Measurements from ENCODE around the gene ZNF12. TPM values are rescaled to one million over a fixed set of nuclear protein-coding genes. Genes with fewer than 3 reads are reported as not detected.

The ZNF12 gene
- total and polyA plus RNA-seq, 10 donors = 9.7 to 43.2 (median 29.8) TPM

DNA sequence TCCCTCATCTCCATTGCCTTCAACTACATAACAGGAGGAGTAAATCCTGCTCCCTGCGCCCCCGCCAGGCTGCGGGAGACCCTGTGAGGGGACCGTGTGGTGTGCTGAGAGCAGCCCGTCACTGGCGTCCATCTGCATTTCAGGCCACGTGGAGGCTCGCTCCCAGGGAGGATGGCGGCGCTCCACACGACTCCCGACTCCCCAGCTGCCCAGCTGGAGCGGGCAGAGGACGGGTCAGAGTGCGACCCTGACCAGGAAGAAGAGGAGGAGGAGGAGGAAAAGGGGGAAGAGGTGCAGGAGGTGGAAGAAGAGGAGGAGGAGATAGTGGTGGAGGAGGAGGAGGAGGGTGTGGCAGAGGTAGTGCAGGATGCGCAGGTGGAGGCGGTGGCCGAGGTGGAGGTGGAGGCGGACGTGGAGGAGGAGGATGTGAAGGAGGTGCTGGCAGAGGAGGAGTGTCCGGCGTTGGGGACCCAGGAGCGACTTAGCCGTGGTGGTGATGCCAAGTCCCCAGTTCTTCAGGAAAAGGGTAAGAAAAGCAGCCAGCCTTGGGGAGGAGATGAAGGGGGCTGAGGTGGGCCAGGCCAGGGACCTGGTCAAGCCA, 64.4 kb downstream of the ZNF12 start:
- intact Hi-C loops (cut with DNase I; ENCODE audit: low total_unique reads) = no loop called here
- H3K36me3 ChIP-seq = peaks cover 2 to 86% (median 65%) of the 10 kb centered on the region in 6 donors
- no peaks in the 10 kb centered on the region for H3K9me3 ChIP-seq
- H3K4me1 ChIP-seq = peaks cover 9 to 42% (median 21%) of the 10 kb centered on the region in 6 donors
- TF ChIP-seq POLR2AphosphoS5 (IDR thresholded peaks at IDR 0.05) (no peak), POLR2A (IDR thresholded peaks at IDR 0.05) (no peak)
- TF ChIP-seq, protein P1, sequence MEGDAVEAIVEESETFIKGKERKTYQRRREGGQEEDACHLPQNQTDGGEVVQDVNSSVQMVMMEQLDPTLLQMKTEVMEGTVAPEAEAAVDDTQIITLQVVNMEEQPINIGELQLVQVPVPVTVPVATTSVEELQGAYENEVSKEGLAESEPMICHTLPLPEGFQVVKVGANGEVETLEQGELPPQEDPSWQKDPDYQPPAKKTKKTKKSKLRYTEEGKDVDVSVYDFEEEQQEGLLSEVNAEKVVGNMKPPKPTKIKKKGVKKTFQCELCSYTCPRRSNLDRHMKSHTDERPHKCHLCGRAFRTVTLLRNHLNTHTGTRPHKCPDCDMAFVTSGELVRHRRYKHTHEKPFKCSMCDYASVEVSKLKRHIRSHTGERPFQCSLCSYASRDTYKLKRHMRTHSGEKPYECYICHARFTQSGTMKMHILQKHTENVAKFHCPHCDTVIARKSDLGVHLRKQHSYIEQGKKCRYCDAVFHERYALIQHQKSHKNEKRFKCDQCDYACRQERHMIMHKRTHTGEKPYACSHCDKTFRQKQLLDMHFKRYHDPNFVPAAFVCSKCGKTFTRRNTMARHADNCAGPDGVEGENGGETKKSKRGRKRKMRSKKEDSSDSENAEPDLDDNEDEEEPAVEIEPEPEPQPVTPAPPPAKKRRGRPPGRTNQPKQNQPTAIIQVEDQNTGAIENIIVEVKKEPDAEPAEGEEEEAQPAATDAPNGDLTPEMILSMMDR (IDR thresholded peaks at IDR 0.05 in 8 of 11, conservative IDR thresholded peaks at IDR 0.05 in 3 of 11) = no peak
- no peak overlapping the region for H3K4me3 ChIP-seq
- DNase-seq = no peak
- H3K27ac ChIP-seq = no peak overlapping the region
- WGBS, 5 donors = 95 to 96% (median 95%) methylated on average over 24 of the region's 24 CpGs
- no peaks in the 10 kb centered on the region for H3K27me3 ChIP-seq (replicated peaks in 1 of 7)

DNA sequence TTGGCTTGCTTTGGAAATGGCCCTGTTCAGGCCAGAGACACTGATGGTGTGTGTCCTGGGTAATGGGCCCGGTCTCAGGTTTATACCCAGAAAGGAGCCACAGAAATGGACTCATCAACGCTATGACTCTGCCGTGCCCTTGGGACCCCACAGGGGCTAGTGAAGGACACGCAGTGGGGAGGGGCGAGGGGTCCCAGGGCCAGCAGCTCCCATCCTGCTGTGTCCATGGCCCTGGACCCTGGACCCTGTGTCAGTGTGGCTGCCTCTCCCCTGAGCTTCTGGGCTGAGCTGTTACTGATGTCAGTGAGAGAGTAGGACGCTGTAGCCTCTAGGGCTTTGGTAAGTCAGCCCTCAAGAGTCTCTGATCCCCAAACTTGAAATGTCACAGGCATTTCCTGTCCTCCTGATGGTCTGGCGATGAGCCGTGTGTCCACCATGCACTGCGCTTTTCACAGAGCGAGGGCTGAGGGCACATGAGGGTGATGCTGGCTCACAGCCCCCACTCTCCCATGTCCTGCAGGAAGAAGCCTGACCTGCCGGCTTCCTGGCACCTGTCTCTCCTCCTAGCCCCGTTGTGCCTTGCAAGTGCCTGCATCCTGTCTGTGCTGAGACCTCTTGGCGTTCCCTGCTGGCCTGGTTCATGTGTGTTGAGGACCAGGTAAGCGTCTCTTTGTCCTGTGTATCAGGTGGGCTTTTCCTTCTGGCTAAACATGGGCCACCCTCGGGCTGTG, 65.3 kb downstream of the ZNF12 start:
- Histone ChIP-seq H3K27ac (peak overlapping the region in 1 of 8 donors; percentile 21), H3K4me3 (no peak overlapping the region), H3K9me3 (no peaks in the 10 kb centered on the region), H3K36me3 (peaks cover 2 to 78% (median 56%) of the 10 kb centered on the region in 6 donors), H3K27me3 (replicated peaks in 1 of 7) (no peaks in the 10 kb centered on the region), H3K4me1 (peaks cover 9 to 46% (median 24%) of the 10 kb centered on the region in 6 donors)
- no peak for TF ChIP-seq POLR2AphosphoS5 (IDR thresholded peaks at IDR 0.05)
- TF ChIP-seq, protein P1 (IDR thresholded peaks at IDR 0.05 in 8 of 11, conservative IDR thresholded peaks at IDR 0.05 in 3 of 11) = no peak
- TF ChIP-seq POLR2A (IDR thresholded peaks at IDR 0.05) = no peak
- whole genome bisulfite sequencing, 5 donors = 72 to 85% (median 82%) methylated on average over 11 to 15 of the region's 15 CpGs
- intact Hi-C loops (cut with DNase I; ENCODE audit: low total_unique reads) = no loop called here
- no peak for DNase-seq

DNA sequence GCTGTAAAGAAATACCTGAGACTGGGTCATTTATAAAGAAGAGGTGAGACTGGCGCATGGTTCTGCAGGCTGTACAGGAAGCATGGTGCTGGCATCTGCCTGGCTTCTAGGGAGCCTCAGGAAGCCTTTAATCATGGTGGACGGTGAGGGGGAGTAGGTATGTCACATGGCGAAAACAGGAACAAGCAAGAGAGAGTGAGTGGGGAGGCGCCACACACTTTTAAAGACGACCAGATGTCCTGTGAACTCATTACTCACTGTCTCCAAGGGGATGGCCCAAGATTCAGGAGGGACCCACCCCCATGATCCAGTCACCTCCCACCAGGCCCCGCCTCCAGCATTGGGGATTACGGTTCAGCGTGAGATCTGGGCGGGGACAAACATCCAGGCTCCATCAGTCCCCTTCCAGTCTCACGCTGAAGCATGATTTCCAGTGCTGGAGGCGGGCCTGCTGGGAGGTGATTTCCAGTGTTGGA, 66.5 kb downstream of the ZNF12 start:
- DNase-seq = no peak
- intact Hi-C loops (cut with DNase I; ENCODE audit: low total_unique reads) = no loop called here
- no peaks in the 10 kb centered on the region for H3K27me3 ChIP-seq (replicated peaks in 1 of 7)
- TF ChIP-seq POLR2AphosphoS5 (IDR thresholded peaks at IDR 0.05) = no peak
- TF ChIP-seq, protein P1 (IDR thresholded peaks at IDR 0.05 in 8 of 11, conservative IDR thresholded peaks at IDR 0.05 in 3 of 11) = no peak
- no peak for TF ChIP-seq POLR2A (IDR thresholded peaks at IDR 0.05)
- 73 to 83% (median 78%) methylated on average over 11 of the region's 11 CpGs for WGBS, 5 donors
- peaks cover 9 to 58% (median 33%) of the 10 kb centered on the region in 6 donors for H3K4me1 ChIP-seq
- H3K4me3 ChIP-seq = no peak overlapping the region
- H3K9me3 ChIP-seq = peaks cover 0 to 2% (median 0%) of the 10 kb centered on the region in 8 donors
- H3K36me3 ChIP-seq = peaks cover 2 to 66% (median 45%) of the 10 kb centered on the region in 6 donors
- H3K27ac ChIP-seq = peak overlapping the region in 2 of 8 donors; percentile 5 to 11

DNA sequence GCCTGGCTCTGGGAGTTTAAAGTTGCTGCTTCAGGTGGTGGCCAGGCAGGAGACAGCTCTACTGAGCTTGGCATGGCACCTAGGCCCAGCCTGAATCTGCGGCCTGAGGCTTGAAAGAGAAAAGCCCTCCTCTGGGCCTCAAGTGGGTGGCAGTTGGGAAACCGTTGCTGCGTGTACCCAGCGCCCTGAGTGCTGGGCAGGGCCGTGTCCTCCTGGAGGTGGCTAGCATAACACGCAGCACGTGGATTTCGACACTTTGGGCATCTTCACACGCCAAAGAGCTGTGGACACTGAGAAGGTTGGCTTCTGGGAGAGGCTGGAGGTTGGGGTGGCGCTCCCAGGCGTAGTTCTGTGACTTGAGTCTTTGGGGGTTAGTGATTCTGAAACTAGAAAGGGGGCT, 67.1 kb downstream of the ZNF12 start:
- H3K9me3 ChIP-seq = peaks cover 0 to 7% (median 0%) of the 10 kb centered on the region in 8 donors
- 85 to 97% (median 88%) methylated on average over 7 to 11 of the region's 11 CpGs for WGBS, 5 donors
- intact Hi-C loops (cut with DNase I; ENCODE audit: low total_unique reads) = no loop called here
- TF ChIP-seq POLR2A (IDR thresholded peaks at IDR 0.05) (no peak), POLR2AphosphoS5 (IDR thresholded peaks at IDR 0.05) (no peak)
- TF ChIP-seq, protein P1 (IDR thresholded peaks at IDR 0.05 in 8 of 11, conservative IDR thresholded peaks at IDR 0.05 in 3 of 11) = no peak
- H3K36me3 ChIP-seq = peaks cover under 1 to 59% (median 39%) of the 10 kb centered on the region in 6 donors
- peak overlapping the region in 3 of 8 donors; percentile 5 to 97 (median 11) for H3K27ac ChIP-seq
- peaks cover 9 to 62% (median 35%) of the 10 kb centered on the region in 6 donors for H3K4me1 ChIP-seq
- DNase-seq = no peak
- H3K4me3 ChIP-seq = no peak overlapping the region
- no peaks in the 10 kb centered on the region for H3K27me3 ChIP-seq (replicated peaks in 1 of 7)

Measured in spleen (tissue), 11 donors.